K562 (cell line): ENCODE results near the gene BIRC7. TPM values are rescaled to one million over a fixed set of nuclear protein-coding genes. Genes with fewer than 3 reads are reported as not detected.

Source experiments
- ATAC-seq: fragments of 200-7000 bp; cut with Tn5 transposase; 3 replicates; pipeline ENCODE4 v1.9.1; 2020; ENCODE audit warnings: moderate library complexity
- BruUV-seq: library from RNA; stranded (reverse); fragments of 400-500 nt; replicated peaks from 2 replicates; lab custom pipeline; 2021; lab: Mats Ljungman, UMichigan
- CTCF ChIA-PET: fragments of 300-600 bp; formaldehyde crosslinking; extraction: SDS; loops from one replicate; lab custom pipeline; 2021; ENCODE audit warnings: low intra/inter-chr PET ratio; lab: Yijun Ruan, JAX
- POLR2A ChIA-PET: fragments of 300-600, 350-650 bp; sonication (Branson Sonifier 250); formaldehyde crosslinking; extraction: SDS; loops from one replicate; lab custom pipeline; 2021; ENCODE audit warnings: antibody characterized with exemption, inconsistent platforms; lab: Yijun Ruan, JAX
- DNase-seq, 4 experiments: peaks; one replicate each; pipeline versions ENCODE4 v3.0.0 to v3.0.0-alpha.2; 2011 to 2018; ENCODE audit warnings: low spot score in 3 of 4, mixed read lengths in 3 of 4; ENCODE audit errors: extremely low read depth in 1 of 4
- FAIRE-seq: peaks from 2 replicates; lab custom pipeline; 2011; peaks lifted over from hg19 to GRCh38; lab: Jason Lieb, UNC
- H2AFZ ChIP-seq: 2 replicates; pipeline ENCODE4 v1.6.0; 2011; ENCODE audit warnings: low read depth, low read length, control low read depth, inconsistent platforms
- H3K27ac ChIP-seq: fragments of 200-600 bp; 3 replicates; pipeline ENCODE4 v1.8.0; 2011; ENCODE audit warnings: low read depth, mild to moderate bottlenecking, control low read depth, inconsistent platforms, low read length, moderate library complexity, mixed read lengths; ENCODE audit errors: extremely low read depth
- H3K27me3 ChIP-seq, 2 experiments: fragments of 300-600 bp in 1 of 2; 2 replicates in 1 of 2; 3 replicates in 1 of 2; pipeline versions ENCODE4 v1.6.0 to v1.8.0; 2011; ENCODE audit warnings: inconsistent platforms in 2 of 2, low read length in 2 of 2, mild to moderate bottlenecking in 1 of 2, mixed read lengths in 1 of 2, moderate library complexity in 1 of 2; ENCODE audit not compliant: control insufficient read depth in 2 of 2, insufficient read depth in 2 of 2
- H3K36me3 ChIP-seq: fragments of 300-600 bp; 3 replicates; pipeline ENCODE4 v1.8.0; 2011; ENCODE audit warnings: mild to moderate bottlenecking, low read length, inconsistent platforms; ENCODE audit not compliant: control insufficient read depth, insufficient read depth
- H3K4me1 ChIP-seq, 2 experiments: fragments of 200-600 bp in 1 of 2; replicated peaks in 1 of 2; 2 replicates in 1 of 2; 3 replicates in 1 of 2; pipeline versions ENCODE4 v1.5.1 to v1.8.0; 2011; ENCODE audit warnings: inconsistent platforms in 2 of 2, low read length in 2 of 2, mild to moderate bottlenecking in 1 of 2, mixed read lengths in 1 of 2, moderate library complexity in 1 of 2; ENCODE audit not compliant: control insufficient read depth in 2 of 2, insufficient read depth in 2 of 2
- H3K4me2 ChIP-seq: 2 replicates; pipeline ENCODE4 v1.6.1; 2011; ENCODE audit warnings: low read length, control low read depth, inconsistent platforms, mixed read lengths; ENCODE audit not compliant: insufficient read depth
- H3K4me3 ChIP-seq: fragments of 200-600 bp; sonication (generic), shearing (Covaris generic); 2 replicates; pipeline ENCODE4 v1.5.1; 2016; ENCODE audit warnings: control low read depth, inconsistent platforms
- H3K79me2 ChIP-seq: fragments of 200-600 bp; 3 replicates; pipeline ENCODE4 v1.8.0; 2011; ENCODE audit warnings: low read length, inconsistent platforms; ENCODE audit not compliant: control insufficient read depth, insufficient read depth
- H3K9ac ChIP-seq, 2 experiments: 2 replicates each; pipeline versions ENCODE4 v1.6.0 to v1.6.1; 2011; ENCODE audit warnings: low read depth in 2 of 2, low read length in 2 of 2, control low read depth in 1 of 2, inconsistent platforms in 1 of 2, mild to moderate bottlenecking in 1 of 2, mixed read lengths in 1 of 2; ENCODE audit not compliant: insufficient read depth in 1 of 2
- H3K9me1 ChIP-seq: one replicate; pipeline ENCODE4 v1.6.0; 2011; ENCODE audit warnings: inconsistent platforms, mild to moderate bottlenecking, low read length, moderate library complexity; ENCODE audit not compliant: control insufficient read depth, insufficient read depth
- H3K9me3 ChIP-seq: replicated peaks from 2 replicates; pipeline ENCODE4 v1.5.1; 2011; ENCODE audit warnings: low read depth, low read length, inconsistent platforms; ENCODE audit not compliant: control insufficient read depth, insufficient read depth
- H4K20me1 ChIP-seq: replicated peaks from 2 replicates; pipeline ENCODE4 v1.6.1; 2011; ENCODE audit warnings: low read length, inconsistent platforms, mixed read lengths; ENCODE audit not compliant: control insufficient read depth, insufficient read depth
- FOSL1 ChIP-seq: fragments of 200-800 bp; sonication (Bioruptor generic); conservative IDR thresholded peaks from 2 replicates; pipeline ENCODE4 v1.6.1; 2016; ENCODE audit warnings: missing genetic modification characterization, missing compliant biosample characterization
- RBFOX2 ChIP-seq: fragments of 200-400 bp; formaldehyde crosslinking; IDR thresholded peaks from 2 replicates; pipeline ENCODE4 v1.6.1; 2017; ENCODE audit warnings: low read depth, mild to moderate bottlenecking, low read length, moderate library complexity
- WGBS: fragments of 100-300 bp; shearing (Covaris generic); methylation state at CpG from one replicate; pipeline ENCODE4 v1.1.6; 2016; ENCODE audit warnings: low coverage, mixed read lengths; ENCODE audit not compliant: insufficient coverage; ENCODE audit errors: missing lambda C conversion rate; 5-methylcytosine and 5-hydroxymethylcytosine counted together
- in situ Hi-C: fragments of 300-500 bp; cut with MboI; formaldehyde crosslinking; loops from 4 replicates; pipeline ENCODE4 v1.15.0; 2018; ENCODE audit warnings: inconsistent platforms, mixed read lengths
- intact Hi-C: fragments of 100-400 bp; cut with micrococcal nuclease; formaldehyde crosslinking; loops from 2 replicates; pipeline ENCODE4 v1.14.2; 2022
- polyA plus RNA-seq, 8 experiments: library from polyadenylated mRNA; depleted of rRNA in 4 of 8; stranded (reverse) in 5 of 8; unstranded in 3 of 8; fragments of >200 nt; fragmentation: Nextera tagmentation in 2 of 8; fragmentation: Illumina TruSeq in 1 of 8; extraction: Ambion mirVana in 2 of 8; extraction: Trizol in 1 of 8; gene quantifications; 2 replicates each; pipeline versions ENCODE4 v1.2.1 to v1.2.3, GENCODE V29; 2011 to 2014; ENCODE audit warnings: inconsistent platforms in 1 of 8, missing spikeins in 1 of 8
- total RNA-seq, 7 experiments: library from RNA; depleted of rRNA in 6 of 7; stranded (reverse); fragments of >200 nt in 6 of 7; fragmentation: Illumina TruSeq in 2 of 7; extraction: Trizol in 2 of 7; gene quantifications; 2 replicates each; pipeline versions ENCODE4 v1.2.1 to v1.2.3, GENCODE V29; 2011 to 2021; ENCODE audit warnings: low replicate concordance in 1 of 7
- TF ChIP-seq, protein P1 (sequence below), 2 experiments: fragments of 450-650 bp in 1 of 2; sonication (generic) in 1 of 2; formaldehyde crosslinking in 1 of 2; IDR thresholded peaks; 2 replicates each; pipeline versions ENCODE4 v1.7.1 to v1.9.0; 2016 to 2022; ENCODE audit warnings: inconsistent platforms in 1 of 2, mild to moderate bottlenecking in 1 of 2, missing genetic modification reagents in 1 of 2

BIRC7 gene
- total and polyA plus RNA-seq, 9 of the 15 experiments (the other 6 are each of a cell fraction or from before 2014, with no cell fraction given) = 0.14 to 0.19 (median 0.16) TPM; not detected in 5

DNA sequence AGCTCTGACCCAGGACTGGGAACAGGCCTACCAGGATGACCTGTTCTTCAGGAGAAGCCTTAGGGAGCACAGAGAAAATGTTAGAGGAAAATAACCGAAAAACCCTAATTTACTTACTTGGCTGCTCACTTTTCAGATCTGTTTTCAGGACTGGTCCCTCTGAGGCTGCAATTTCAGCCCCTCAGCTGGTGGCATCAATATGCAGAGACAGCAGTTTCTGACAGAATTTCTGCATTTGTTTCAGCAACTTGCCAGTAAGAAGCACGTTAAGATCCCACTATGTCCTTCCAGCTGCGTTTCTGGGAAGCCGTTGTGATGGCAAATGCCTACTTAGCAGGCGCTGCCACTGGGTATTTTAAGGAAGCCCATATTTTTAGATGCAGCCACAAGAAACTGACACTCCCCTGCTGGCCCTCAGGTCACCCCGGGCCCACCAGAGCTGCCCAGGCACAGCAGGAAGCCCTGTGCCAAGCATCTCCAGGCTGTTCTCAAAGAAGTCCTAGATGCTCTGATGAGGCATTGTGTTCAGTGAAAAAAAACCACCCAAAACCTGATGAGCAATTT is 27.3 kb upstream of the BIRC7 start:
- POLR2A ChIA-PET = interaction anchor here (0.5 to 1.3 kb wide), 3 partner anchors 10 to 18 kb away, joined by 3 to 5 read pairs (median 4); no protein-coding TSS in a partner anchor
- Histone ChIP-seq H3K27ac (no peak overlapping the region), H2AFZ (no peak overlapping the region), H3K9me3 (no peaks in the 10 kb centered on the region), H3K4me3 (no peak overlapping the region), H3K36me3 (peaks cover 94% of the 10 kb centered on the region), H3K9me1 (no peaks in the 10 kb centered on the region), H3K79me2 (peaks cover 93% of the 10 kb centered on the region), H3K27me3 (no peaks in the 10 kb centered on the region), H4K20me1 (peaks cover 31% of the 10 kb centered on the region), H3K4me2 (no peak overlapping the region), H3K4me1 (peaks cover 0 to 5% of the 10 kb centered on the region in 2 experiments; a peak in 4 of 5 replicates), H3K9ac (peak overlapping the region in 1 of 2 experiments; percentile 48; a peak in 2 of 4 replicates)
- FAIRE-seq (no peak), DNase-seq (no peak), ATAC-seq (no peak)
- 0 out of 2 replicates have a peak, but pooled peaks have one; percentile 23 for TF ChIP-seq RBFOX2
- TF ChIP-seq FOSL1 (tag) = no peak
- in situ Hi-C loops (no loop called here), intact Hi-C loops (no loop called here)
- CTCF ChIA-PET = no interaction called here
- no TSS peak for BruUV-seq
- 79% methylated on average over 6 of the region's 6 CpGs for WGBS

DNA sequence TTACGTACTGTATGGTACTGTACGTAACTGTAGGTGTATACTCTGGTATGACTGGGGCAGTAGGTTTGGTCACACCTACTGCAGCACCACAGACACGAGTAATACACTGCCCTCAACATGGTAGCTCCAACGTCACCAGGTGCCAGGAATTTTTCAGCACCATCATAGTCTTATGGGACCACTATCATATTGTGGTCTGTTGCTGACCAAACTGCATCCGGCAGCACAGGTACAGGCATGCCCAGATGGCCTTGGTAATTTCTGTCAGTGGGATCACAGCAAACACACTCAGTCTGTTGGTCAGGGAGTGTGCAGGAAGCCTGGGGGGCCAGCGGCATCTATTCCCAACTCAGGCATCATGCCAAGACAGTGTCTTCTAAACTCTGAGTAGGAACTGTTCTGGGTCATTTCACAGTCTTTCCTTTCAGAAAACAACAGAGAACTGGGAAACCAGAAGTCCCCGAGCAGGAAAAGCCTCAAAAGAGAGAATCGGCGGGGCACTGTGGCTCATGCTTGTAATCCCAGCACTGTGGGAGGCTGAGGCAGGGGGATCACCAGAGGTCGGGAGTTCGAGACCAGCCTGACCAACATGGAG is 25.6 kb upstream of the BIRC7 start:
- ChIA-PET POLR2A (interaction anchor here (0.6 to 1.8 kb wide), 3 partner anchors 10 to 905 kb away, joined by 3 to 5 read pairs (median 4); no protein-coding TSS in a partner anchor), CTCF (interaction anchor here (0.5 kb wide), 1 partner anchor 297 kb away, joined by 3 read pairs; no protein-coding TSS in a partner anchor)
- Histone ChIP-seq H3K9me1 (no peaks in the 10 kb centered on the region), H3K36me3 (peaks cover 94% of the 10 kb centered on the region), H3K4me2 (no peak overlapping the region), H3K4me1 (peaks cover 6 to 11% of the 10 kb centered on the region in 2 experiments; a peak in 4 of 5 replicates), H4K20me1 (peaks cover 24% of the 10 kb centered on the region), H3K27me3 (no peaks in the 10 kb centered on the region), H3K9ac (no peak overlapping the region), H3K27ac (no peak overlapping the region), H2AFZ (no peak overlapping the region), H3K9me3 (no peaks in the 10 kb centered on the region), H3K79me2 (peaks cover 93% of the 10 kb centered on the region), H3K4me3 (no peak overlapping the region)
- DNase-seq (no peak), FAIRE-seq (no peak), ATAC-seq (no peak)
- intact Hi-C loops (no loop called here), in situ Hi-C loops (no loop called here)
- BruUV-seq = no TSS peak
- 93% methylated on average over 11 of the region's 11 CpGs for WGBS
- TF ChIP-seq, protein P1, sequence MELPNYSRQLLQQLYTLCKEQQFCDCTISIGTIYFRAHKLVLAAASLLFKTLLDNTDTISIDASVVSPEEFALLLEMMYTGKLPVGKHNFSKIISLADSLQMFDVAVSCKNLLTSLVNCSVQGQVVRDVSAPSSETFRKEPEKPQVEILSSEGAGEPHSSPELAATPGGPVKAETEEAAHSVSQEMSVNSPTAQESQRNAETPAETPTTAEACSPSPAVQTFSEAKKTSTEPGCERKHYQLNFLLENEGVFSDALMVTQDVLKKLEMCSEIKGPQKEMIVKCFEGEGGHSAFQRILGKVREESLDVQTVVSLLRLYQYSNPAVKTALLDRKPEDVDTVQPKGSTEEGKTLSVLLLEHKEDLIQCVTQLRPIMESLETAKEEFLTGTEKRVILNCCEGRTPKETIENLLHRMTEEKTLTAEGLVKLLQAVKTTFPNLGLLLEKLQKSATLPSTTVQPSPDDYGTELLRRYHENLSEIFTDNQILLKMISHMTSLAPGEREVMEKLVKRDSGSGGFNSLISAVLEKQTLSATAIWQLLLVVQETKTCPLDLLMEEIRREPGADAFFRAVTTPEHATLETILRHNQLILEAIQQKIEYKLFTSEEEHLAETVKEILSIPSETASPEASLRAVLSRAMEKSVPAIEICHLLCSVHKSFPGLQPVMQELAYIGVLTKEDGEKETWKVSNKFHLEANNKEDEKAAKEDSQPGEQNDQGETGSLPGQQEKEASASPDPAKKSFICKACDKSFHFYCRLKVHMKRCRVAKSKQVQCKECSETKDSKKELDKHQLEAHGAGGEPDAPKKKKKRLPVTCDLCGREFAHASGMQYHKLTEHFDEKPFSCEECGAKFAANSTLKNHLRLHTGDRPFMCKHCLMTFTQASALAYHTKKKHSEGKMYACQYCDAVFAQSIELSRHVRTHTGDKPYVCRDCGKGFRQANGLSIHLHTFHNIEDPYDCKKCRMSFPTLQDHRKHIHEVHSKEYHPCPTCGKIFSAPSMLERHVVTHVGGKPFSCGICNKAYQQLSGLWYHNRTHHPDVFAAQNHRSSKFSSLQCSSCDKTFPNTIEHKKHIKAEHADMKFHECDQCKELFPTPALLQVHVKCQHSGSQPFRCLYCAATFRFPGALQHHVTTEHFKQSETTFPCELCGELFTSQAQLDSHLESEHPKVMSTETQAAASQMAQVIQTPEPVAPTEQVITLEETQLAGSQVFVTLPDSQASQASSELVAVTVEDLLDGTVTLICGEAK (IDR thresholded peaks at IDR 0.05) = no peak
- TF ChIP-seq, protein P1 (CRISPR knock-in tag; IDR thresholded peaks at IDR 0.05) = 0 out of 2 replicates have a peak, but pooled peaks have one; percentile 2
